GM12892 (cell line): Measurements from ENCODE around the gene NUTM2D.
"Not testable (repeated sequence)": the region's sequence is repeated elsewhere in the genome, so short reads cannot be mapped to it uniquely, and the experiment has no call there.

Source experiments
- POLR2A ChIP-seq: IDR thresholded peaks from 2 replicates; pipeline ENCODE4 v1.6.1; 2011; ENCODE audit warnings: low read depth, low read length, control low read depth
- POLR2AphosphoS5 ChIP-seq: IDR thresholded peaks from 2 replicates; pipeline ENCODE4 v1.6.1; 2011; ENCODE audit warnings: low read depth, low read length, control low read depth
- TAF1 ChIP-seq: IDR thresholded peaks from 2 replicates; pipeline ENCODE4 v1.6.1; 2011; ENCODE audit warnings: low read depth, mild to moderate bottlenecking, control low read depth, low read length, borderline replicate concordance

DNA sequence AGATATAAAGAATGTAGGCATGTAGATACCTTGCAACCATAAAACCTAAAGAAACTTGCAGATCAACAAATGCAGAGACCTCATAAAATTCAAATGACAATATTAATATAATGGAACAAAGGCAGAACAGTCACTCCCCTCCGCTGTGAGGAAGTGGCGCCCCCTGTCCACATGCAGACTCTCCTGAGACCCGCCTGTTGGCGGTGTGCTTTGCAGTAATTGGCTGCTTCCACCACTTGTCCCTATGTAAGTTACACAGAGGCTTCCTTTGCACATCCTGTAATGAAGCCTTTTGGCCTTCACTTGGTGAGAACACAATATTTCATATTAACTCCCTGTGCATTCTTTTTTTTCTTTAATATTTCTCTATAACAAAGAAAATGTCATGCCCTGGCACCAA is 21.6 kb downstream of the NUTM2D start:
- TF ChIP-seq POLR2A, POLR2AphosphoS5, TAF1: not testable (repeated sequence)
